Coronary artery (tissue), 2 donors: Measurements from ENCODE around the gene TMEM132D.

Source experiments
- DNase-seq: peaks from one replicate; pipeline ENCODE4 v3.0.0-alpha.2; 2017; ENCODE audit warnings: low spot score
- H3K27ac ChIP-seq, 2 donors: fragments of 200-600 bp; sonication (generic); one replicate each; pipeline ENCODE4 v1.5.1; 2016 to 2019
- H3K4me3 ChIP-seq: fragments of 200-600 bp; sonication (generic); 2 replicates; pipeline ENCODE4 v1.5.1; 2016; ENCODE audit warnings: mild to moderate bottlenecking, moderate library complexity
- CTCF ChIP-seq: fragments of 200-600 bp; sonication (generic); IDR thresholded peaks from one replicate; pipeline ENCODE4 v1.5.1; 2019; ENCODE audit warnings: antibody characterized with exemption

The TMEM132D gene

GRCh38 chr12:129659961-129660622, 243.7 kb downstream of the TMEM132D start:
- Histone ChIP-seq H3K4me3 (no peak overlapping the region), H3K27ac (no peak overlapping the region)
- no peak for TF ChIP-seq CTCF
- no peak for DNase-seq

- no peak for TF ChIP-seq CTCF
- no peak overlapping the region for H3K27ac ChIP-seq
- no peak overlapping the region for H3K4me3 ChIP-seq
- DNase-seq, result no peak
Measured at GRCh38 chr12:129657179-129657578, 246.6 kb downstream of the TMEM132D start.

GRCh38 chr12:129651951-129652350, 251.9 kb downstream of the TMEM132D start:
- TF ChIP-seq CTCF, result no peak
- Histone ChIP-seq H3K4me3 (no peak overlapping the region), H3K27ac (no peak overlapping the region)
- no peak for DNase-seq

GRCh38 chr12:129641926-129642325, 261.9 kb downstream of the TMEM132D start:
- H3K27ac ChIP-seq, result no peak overlapping the region
- no peak for TF ChIP-seq CTCF
- DNase-seq, result no peak
- H3K4me3 ChIP-seq, result no peak overlapping the region

- no peak overlapping the region for H3K27ac ChIP-seq
- no peak for DNase-seq
- no peak overlapping the region for H3K4me3 ChIP-seq
- TF ChIP-seq CTCF, result no peak
Measured at GRCh38 chr12:129635021-129635685, 268.7 kb downstream of the TMEM132D start.

- H3K27ac ChIP-seq, result no peak overlapping the region
- TF ChIP-seq CTCF, result no peak
- no peak overlapping the region for H3K4me3 ChIP-seq
- DNase-seq, result no peak
Measured at GRCh38 chr12:129631316-129631715, 272.5 kb downstream of the TMEM132D start.

- no peak overlapping the region for H3K4me3 ChIP-seq
- no peak overlapping the region for H3K27ac ChIP-seq
- DNase-seq, result no peak
- TF ChIP-seq CTCF, result no peak
Measured at GRCh38 chr12:129629901-129630300, 273.9 kb downstream of the TMEM132D start.
